Measurements from ENCODE around the gene ANGPT4. TPM values are rescaled to one million over a fixed set of nuclear protein-coding genes. Genes with fewer than 3 reads are reported as not detected.
A peak's percentile ranks its signal among the peaks of the same experiment; 100 is the strongest.

Gene ANGPT4
- total and polyA plus RNA-seq, 5 donors from 2014 or later: not detected

DNA sequence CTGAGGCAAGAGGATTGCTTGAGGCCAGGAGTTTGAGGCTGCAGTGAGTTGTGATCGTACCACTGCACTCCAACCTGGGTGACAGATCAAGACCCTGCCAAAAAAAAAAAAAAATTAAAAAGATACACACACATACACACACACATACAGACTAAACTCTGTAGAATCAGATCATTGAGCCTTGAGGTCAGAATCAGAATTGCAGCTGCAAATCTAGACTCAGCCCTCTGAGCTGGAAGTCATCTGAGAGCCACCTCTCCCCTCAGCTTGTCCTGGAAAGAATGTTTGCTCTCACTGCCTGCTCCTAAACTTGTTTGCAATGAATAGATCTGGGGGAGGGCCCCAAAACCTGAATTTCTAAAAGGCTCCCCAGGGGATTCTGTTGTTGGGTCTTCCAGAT lies 41.4 kb upstream of the ANGPT4 start:
- no peak for DNase-seq
- H3K27me3 Mint-ChIP-seq: peaks cover 18% of the 10 kb centered on the region

DNA sequence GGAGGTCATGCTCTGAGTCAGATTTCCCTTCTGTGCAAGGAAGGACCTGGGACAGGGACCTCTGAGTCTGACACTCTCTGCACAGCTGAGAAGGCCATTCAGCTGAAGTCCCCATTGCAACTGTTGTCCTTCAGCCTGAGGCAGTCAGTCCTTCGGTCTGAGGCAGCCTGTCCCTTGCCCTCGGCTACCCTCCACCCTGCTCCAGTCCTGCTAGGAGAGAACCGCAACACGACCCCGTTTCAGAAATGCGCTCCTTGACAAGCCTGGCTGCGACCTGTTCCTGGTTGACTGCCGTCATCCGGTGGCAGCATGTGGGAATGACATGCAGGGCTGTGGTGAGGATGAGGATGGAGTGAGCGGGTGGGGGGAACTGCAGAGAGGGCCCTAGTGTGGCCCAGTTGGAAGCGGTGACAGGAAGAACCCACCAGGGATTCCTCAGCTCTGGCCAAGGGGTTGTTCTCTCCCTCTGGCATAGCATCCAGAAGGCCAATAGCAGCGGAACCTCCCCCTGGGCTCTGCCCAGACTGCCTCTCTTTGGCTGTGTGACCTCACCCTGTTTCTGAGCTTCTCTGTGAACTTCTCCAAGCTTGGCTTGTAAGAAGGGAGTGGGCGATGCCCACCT lies 40.3 kb upstream of the ANGPT4 start:
- Histone ChIP-seq H3K4me1 (ENCODE audit: control insufficient read depth, insufficient read depth, low read length, poor library complexity, severe bottlenecking) (peaks cover 3% of the 10 kb centered on the region), H3K27ac (ENCODE audit: insufficient read depth, low read length, poor library complexity, severe bottlenecking) (no peak overlapping the region), H3K36me3 (ENCODE audit: control insufficient read depth, insufficient read depth, low read length) (no peaks in the 10 kb centered on the region), H3K27me3 (ENCODE audit: control insufficient read depth, insufficient read depth, low read length) (peaks cover 6% of the 10 kb centered on the region), H3K9me3 (ENCODE audit: control insufficient read depth in 2 of 2, low read length in 2 of 2) (no peaks in the 10 kb centered on the region), H3K4me3 (ENCODE audit: low read depth, low read length) (no peak overlapping the region)
- Mint-ChIP-seq H3K27me3 (peaks cover 20% of the 10 kb centered on the region), H3K36me3 (no peaks in the 10 kb centered on the region), H3K4me3 (no peak overlapping the region), H3K27ac (no peak overlapping the region), H3K9me3 (no peaks in the 10 kb centered on the region), H3K4me1 (peaks cover 0 to 3% (median under 1%) of the 10 kb centered on the region in 4 donors)
- DNase-seq (peak; percentile 61 to 72 (median 71)), ATAC-seq (ENCODE audit: low read depth in 2 of 2) (peak; percentile 75 to 78)

More for the DNA sequence above, 41.4 kb upstream of the ANGPT4 start:
- no peaks in the 10 kb centered on the region for H3K36me3 Mint-ChIP-seq
- ATAC-seq (ENCODE audit: low read depth in 2 of 2): no peak
- Histone ChIP-seq H3K9me3 (ENCODE audit: control insufficient read depth in 2 of 2, low read length in 2 of 2) (no peaks in the 10 kb centered on the region), H3K4me3 (ENCODE audit: low read depth, low read length) (no peak overlapping the region), H3K36me3 (ENCODE audit: control insufficient read depth, insufficient read depth, low read length) (no peaks in the 10 kb centered on the region), H3K27me3 (ENCODE audit: control insufficient read depth, insufficient read depth, low read length) (peaks cover 6% of the 10 kb centered on the region), H3K27ac (ENCODE audit: insufficient read depth, low read length, poor library complexity, severe bottlenecking) (no peak overlapping the region), H3K4me1 (ENCODE audit: control insufficient read depth, insufficient read depth, low read length, poor library complexity, severe bottlenecking) (peaks cover 3% of the 10 kb centered on the region)
- no peaks in the 10 kb centered on the region for H3K9me3 Mint-ChIP-seq
- peak overlapping the region in 1 of 4 donors; percentile 27 for H3K4me3 Mint-ChIP-seq
- no peak overlapping the region for H3K27ac Mint-ChIP-seq
- peaks cover 0 to 3% (median under 1%) of the 10 kb centered on the region in 4 donors for H3K4me1 Mint-ChIP-seq

DNA sequence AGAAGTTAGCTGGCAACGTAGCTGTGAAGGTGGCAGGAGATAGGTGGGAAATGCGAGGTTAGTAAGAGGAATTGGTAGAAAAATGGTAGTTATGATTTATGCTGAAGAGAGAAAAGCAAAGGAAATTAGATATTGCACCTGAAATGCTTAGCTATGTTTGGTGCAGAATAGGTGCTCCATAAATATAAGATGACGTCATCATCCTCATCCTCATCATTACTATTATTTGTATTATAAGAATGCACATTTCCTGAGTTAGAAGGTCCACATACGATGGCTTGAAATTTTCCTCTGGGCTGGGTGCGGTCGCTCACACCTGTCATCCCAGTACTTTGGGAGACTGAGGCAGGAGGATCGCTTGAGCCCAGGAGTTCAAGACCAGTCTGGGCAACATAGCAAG lies 39.5 kb upstream of the ANGPT4 start:
- Histone ChIP-seq H3K36me3 (ENCODE audit: control insufficient read depth, insufficient read depth, low read length) (no peaks in the 10 kb centered on the region), H3K9me3 (ENCODE audit: control insufficient read depth in 2 of 2, low read length in 2 of 2) (no peaks in the 10 kb centered on the region), H3K27me3 (ENCODE audit: control insufficient read depth, insufficient read depth, low read length) (peaks cover 6% of the 10 kb centered on the region), H3K4me3 (ENCODE audit: low read depth, low read length) (no peak overlapping the region), H3K4me1 (ENCODE audit: control insufficient read depth, insufficient read depth, low read length, poor library complexity, severe bottlenecking) (peaks cover 3% of the 10 kb centered on the region), H3K27ac (ENCODE audit: insufficient read depth, low read length, poor library complexity, severe bottlenecking) (no peak overlapping the region)
- no peak overlapping the region for H3K4me3 Mint-ChIP-seq
- H3K9me3 Mint-ChIP-seq: no peaks in the 10 kb centered on the region
- DNase-seq (no peak), ATAC-seq (ENCODE audit: low read depth in 2 of 2) (no peak)
- peaks cover 16% of the 10 kb centered on the region for H3K27me3 Mint-ChIP-seq
- H3K27ac Mint-ChIP-seq: peak overlapping the region in 1 of 3 donors; percentile 11
- H3K4me1 Mint-ChIP-seq: peaks cover 0 to 3% (median under 1%) of the 10 kb centered on the region in 4 donors
- H3K36me3 Mint-ChIP-seq: no peaks in the 10 kb centered on the region

DNA sequence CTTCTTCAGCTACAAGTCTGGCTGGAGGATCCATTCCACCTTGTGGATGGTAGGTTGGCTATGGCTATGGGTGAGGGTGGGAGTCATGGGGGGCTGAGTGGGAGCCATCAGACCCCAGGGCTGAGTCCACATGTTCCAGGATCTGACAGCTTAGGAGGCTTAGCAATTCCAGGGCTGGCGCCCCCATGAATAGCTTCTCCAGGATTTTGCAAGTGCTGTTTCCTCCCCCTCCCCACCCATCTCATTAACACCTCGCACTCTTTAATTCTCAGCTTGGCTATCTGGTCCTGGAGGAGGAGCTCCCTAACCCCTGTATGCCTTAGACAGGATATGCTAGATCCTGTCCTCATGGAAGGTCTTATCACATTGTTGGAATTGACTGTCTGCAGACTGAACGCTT lies 39.0 kb upstream of the ANGPT4 start:
- H3K27me3 Mint-ChIP-seq: peaks cover 14% of the 10 kb centered on the region

DNA sequence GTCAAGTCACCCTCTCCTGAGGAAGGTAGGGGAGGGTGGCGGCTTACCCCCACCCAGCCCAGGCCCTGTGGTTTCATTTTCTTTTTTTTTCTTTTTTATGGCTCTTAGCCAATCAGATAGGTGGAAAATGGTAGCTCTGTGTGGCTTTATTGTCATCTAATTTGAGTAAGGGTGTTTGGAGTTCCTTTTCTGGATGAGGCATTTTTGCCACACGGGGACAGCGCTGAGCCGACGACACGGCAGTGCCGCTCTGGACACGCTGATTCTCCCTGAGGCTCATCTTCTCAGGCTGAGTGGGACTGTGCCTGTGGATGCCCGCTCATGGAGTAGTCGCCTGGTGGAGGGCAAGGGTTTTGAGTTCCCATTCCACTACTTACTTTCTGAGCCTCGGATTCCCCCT lies 37.6 kb upstream of the ANGPT4 start:
- Histone ChIP-seq H3K4me1 (ENCODE audit: control insufficient read depth, insufficient read depth, low read length, poor library complexity, severe bottlenecking) (peaks cover 3% of the 10 kb centered on the region), H3K9me3 (ENCODE audit: control insufficient read depth in 2 of 2, low read length in 2 of 2) (no peaks in the 10 kb centered on the region), H3K27me3 (ENCODE audit: control insufficient read depth, insufficient read depth, low read length) (peaks cover 6% of the 10 kb centered on the region), H3K27ac (ENCODE audit: insufficient read depth, low read length, poor library complexity, severe bottlenecking) (no peak overlapping the region), H3K36me3 (ENCODE audit: control insufficient read depth, insufficient read depth, low read length) (no peaks in the 10 kb centered on the region), H3K4me3 (ENCODE audit: low read depth, low read length) (no peak overlapping the region)
- Mint-ChIP-seq H3K27ac (no peak overlapping the region), H3K4me3 (no peak overlapping the region), H3K36me3 (no peaks in the 10 kb centered on the region), H3K9me3 (no peaks in the 10 kb centered on the region), H3K4me1 (peaks cover 0 to 3% (median under 1%) of the 10 kb centered on the region in 4 donors), H3K27me3 (peaks cover 14% of the 10 kb centered on the region)
- ATAC-seq (ENCODE audit: low read depth in 2 of 2) (no peak), DNase-seq (no peak)

More for the DNA sequence above, 39.0 kb upstream of the ANGPT4 start:
- no peak overlapping the region for H3K27ac ChIP-seq (ENCODE audit: insufficient read depth, low read length, poor library complexity, severe bottlenecking)
- H3K4me1 Mint-ChIP-seq: peaks cover 0 to 3% (median under 1%) of the 10 kb centered on the region in 4 donors
- no peak for ATAC-seq (ENCODE audit: low read depth in 2 of 2)
- no peak for DNase-seq
- H3K4me1 ChIP-seq (ENCODE audit: control insufficient read depth, insufficient read depth, low read length, poor library complexity, severe bottlenecking): peaks cover 3% of the 10 kb centered on the region
- no peak overlapping the region for H3K27ac Mint-ChIP-seq
- no peak overlapping the region for H3K4me3 Mint-ChIP-seq
- peaks cover 6% of the 10 kb centered on the region for H3K27me3 ChIP-seq (ENCODE audit: control insufficient read depth, insufficient read depth, low read length)
- H3K9me3 Mint-ChIP-seq: no peaks in the 10 kb centered on the region
- H3K36me3 ChIP-seq (ENCODE audit: control insufficient read depth, insufficient read depth, low read length): no peaks in the 10 kb centered on the region
- H3K4me3 ChIP-seq (ENCODE audit: low read depth, low read length): no peak overlapping the region
- H3K9me3 ChIP-seq (ENCODE audit: control insufficient read depth in 2 of 2, low read length in 2 of 2): no peaks in the 10 kb centered on the region
- no peaks in the 10 kb centered on the region for H3K36me3 Mint-ChIP-seq

DNA sequence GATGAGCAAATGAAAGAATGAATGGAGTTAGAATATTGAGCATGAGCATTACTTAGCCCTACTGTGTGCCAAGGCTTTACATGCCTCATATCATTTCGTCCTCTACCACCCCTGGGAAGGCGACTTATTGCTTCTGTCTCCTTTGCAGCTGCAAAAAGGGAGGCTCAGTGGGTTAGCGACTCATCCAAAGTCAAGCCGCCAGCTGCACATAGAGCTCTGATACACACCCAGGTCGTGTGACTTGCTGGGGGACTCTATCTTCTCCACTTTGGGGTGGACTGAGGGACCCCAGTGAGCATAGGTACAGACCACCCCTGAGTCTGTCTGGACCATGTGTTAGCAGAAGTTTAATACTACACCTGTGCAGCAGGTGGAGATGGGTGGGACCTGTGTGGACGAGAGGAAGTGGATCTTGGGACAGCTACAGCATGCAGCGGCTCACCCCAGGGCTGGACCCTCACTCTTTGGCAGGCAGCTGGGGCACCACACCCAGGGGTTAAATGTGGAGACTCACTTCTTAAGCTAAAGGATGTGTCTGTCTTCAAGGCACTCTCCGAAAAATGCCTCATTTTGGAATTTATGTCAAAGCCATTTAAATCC lies 36.2 kb upstream of the ANGPT4 start:
- Mint-ChIP-seq H3K4me3 (no peak overlapping the region), H3K27ac (peak overlapping the region in 1 of 3 donors; percentile 60), H3K27me3 (peaks cover 25% of the 10 kb centered on the region), H3K36me3 (no peaks in the 10 kb centered on the region), H3K9me3 (peaks cover 0 to 1% (median 0%) of the 10 kb centered on the region in 7 donors), H3K4me1 (peaks cover 0 to 3% (median under 1%) of the 10 kb centered on the region in 4 donors)
- Histone ChIP-seq H3K4me3 (ENCODE audit: low read depth, low read length) (no peak overlapping the region), H3K36me3 (ENCODE audit: control insufficient read depth, insufficient read depth, low read length) (no peaks in the 10 kb centered on the region), H3K27me3 (ENCODE audit: control insufficient read depth, insufficient read depth, low read length) (peaks cover 6% of the 10 kb centered on the region), H3K27ac (ENCODE audit: insufficient read depth, low read length, poor library complexity, severe bottlenecking) (no peak overlapping the region), H3K4me1 (ENCODE audit: control insufficient read depth, insufficient read depth, low read length, poor library complexity, severe bottlenecking) (peaks cover 3% of the 10 kb centered on the region), H3K9me3 (ENCODE audit: control insufficient read depth in 2 of 2, low read length in 2 of 2) (no peaks in the 10 kb centered on the region)
- DNase-seq (no peak), ATAC-seq (ENCODE audit: low read depth in 2 of 2) (no peak)

DNA sequence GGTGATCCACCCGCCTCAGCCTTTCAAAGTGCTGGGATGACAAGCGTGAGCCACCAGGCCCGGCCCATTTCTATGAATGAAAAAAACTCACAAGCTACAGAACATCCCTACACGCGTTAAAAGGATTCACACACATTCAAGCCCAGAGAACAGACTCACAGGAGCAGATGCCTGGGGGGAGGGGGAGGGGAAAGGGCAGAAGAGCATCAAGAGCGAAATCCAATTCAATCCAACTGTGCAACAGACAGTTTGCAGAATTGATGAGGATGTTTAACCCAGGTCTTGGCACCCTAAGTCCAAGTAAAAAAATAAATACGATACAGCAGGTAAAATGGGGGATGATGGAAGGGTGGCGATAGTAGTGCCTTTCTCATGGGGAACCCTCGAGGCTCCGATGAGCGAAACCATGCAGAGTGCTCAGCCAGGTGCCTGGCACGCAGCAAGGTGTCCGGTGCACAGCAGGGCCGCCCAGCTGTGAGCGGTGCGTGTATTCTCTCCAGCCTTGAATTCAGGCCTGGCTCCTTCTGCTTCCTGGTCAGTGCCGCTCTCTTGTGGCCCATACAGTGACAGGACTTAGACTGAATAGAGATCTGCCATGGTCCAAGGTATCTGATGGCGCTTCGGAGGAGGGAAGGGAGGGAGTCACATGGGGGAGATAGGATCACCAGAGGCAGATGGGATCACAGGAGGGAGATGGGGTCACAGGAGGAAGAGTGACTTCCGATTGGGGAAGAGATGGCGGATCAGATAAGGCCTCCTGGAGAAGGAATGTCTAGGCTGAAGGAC lies 35.4 kb upstream of the ANGPT4 start:
- Mint-ChIP-seq H3K4me3 (no peak overlapping the region), H3K4me1 (peaks cover 0 to 3% (median under 1%) of the 10 kb centered on the region in 4 donors), H3K27ac (no peak overlapping the region), H3K36me3 (no peaks in the 10 kb centered on the region), H3K27me3 (peaks cover 23% of the 10 kb centered on the region), H3K9me3 (peaks cover 0 to 1% (median 0%) of the 10 kb centered on the region in 7 donors)
- peaks cover 6% of the 10 kb centered on the region for H3K27me3 ChIP-seq (ENCODE audit: control insufficient read depth, insufficient read depth, low read length)
- H3K36me3 ChIP-seq (ENCODE audit: control insufficient read depth, insufficient read depth, low read length): no peaks in the 10 kb centered on the region
- no peak overlapping the region for H3K4me3 ChIP-seq (ENCODE audit: low read depth, low read length)
- peaks cover 3% of the 10 kb centered on the region for H3K4me1 ChIP-seq (ENCODE audit: control insufficient read depth, insufficient read depth, low read length, poor library complexity, severe bottlenecking)
- no peak overlapping the region for H3K27ac ChIP-seq (ENCODE audit: insufficient read depth, low read length, poor library complexity, severe bottlenecking)
- no peaks in the 10 kb centered on the region for H3K9me3 ChIP-seq (ENCODE audit: control insufficient read depth in 2 of 2, low read length in 2 of 2)
- ATAC-seq (ENCODE audit: low read depth in 2 of 2) (no peak), DNase-seq (no peak)

Data from CD4-positive, CD25-positive, alpha-beta regulatory T cell (primary cell).